ENCODE measurements around the gene SLC16A7. TPM values are rescaled to one million over a fixed set of nuclear protein-coding genes. Genes with fewer than 3 reads are reported as not detected.

Gene SLC16A7
- total RNA-seq (51.1 TPM), polyA plus RNA-seq (8.6 TPM)

GRCh38 chr12:59595883-59596540, at the start of gene SLC16A7:
Gene SLC16A7, plus strand, starts transcription at chr12:59596029. Its CDS starts 108,773 bp downstream, at chr12:59704802.
- H3K4me3 ChIP-seq (ENCODE audit: low read depth, low read length) = peak within 1 kb of the TSS; percentile 49
- H3K4me1 ChIP-seq (ENCODE audit: insufficient read depth) = peaks cover 2% of the 10 kb centered on the region
- no peaks in the 10 kb centered on the region for H3K36me3 ChIP-seq (ENCODE audit: insufficient read depth)
- peak; percentile 77 for DNase-seq (ENCODE audit: extremely low spot score)
- WGBS = under 1% methylated on average over 61 of the region's 61 CpGs
- H3K27ac ChIP-seq (ENCODE audit: low read depth) = peak within 1 kb of the TSS; percentile 90

DNA sequence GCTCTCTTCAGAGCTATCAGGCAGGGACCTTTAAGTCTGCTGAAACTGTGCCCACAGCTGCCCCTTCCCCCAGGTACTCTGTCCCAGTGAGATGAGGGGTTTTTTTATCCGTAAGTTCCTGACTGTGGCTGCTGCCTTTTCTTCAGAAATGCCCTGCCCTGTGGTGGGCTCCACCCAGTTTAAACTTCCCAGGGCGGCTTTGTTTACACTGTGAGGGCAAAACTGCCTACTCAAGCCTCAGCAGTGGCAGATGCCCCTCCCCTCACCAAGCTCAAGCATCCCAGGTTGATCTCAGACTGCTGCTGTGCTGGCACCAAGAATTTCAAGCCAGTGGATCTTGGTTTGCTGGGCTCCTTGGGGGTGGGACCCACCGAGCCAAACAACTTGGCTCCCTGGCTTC, 46.9 kb upstream of the SLC16A7 start:
- DNase-seq (ENCODE audit: extremely low spot score) = no peak
- WGBS = 67% methylated on average over 3 of the region's 3 CpGs

DNA sequence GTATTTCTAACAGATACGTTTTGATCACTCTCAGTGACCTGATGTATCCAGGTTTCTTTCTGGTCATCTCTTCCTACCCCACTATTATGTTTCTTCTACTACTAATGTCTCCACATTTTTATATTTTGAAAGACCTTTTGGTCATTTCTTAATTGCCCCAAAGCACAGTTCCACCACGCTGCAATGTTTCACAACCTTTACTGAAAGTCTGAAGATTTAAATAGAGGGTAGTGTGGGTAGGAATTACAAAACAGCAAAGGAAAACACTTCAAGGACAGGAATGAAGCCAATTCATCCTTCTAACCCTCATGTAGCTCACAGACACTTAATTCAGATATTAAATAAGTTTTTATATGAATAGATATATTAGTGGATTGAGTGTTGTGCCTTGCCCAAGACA, 36.1 kb upstream of the SLC16A7 start:
- 75% methylated on average over 2 of the region's 2 CpGs for WGBS
- no peak for DNase-seq (ENCODE audit: extremely low spot score)
- H3K4me1 ChIP-seq (ENCODE audit: insufficient read depth) = no peaks in the 10 kb centered on the region
- no peak overlapping the region for H3K4me3 ChIP-seq (ENCODE audit: low read depth, low read length)
- no peak overlapping the region for H3K27ac ChIP-seq (ENCODE audit: low read depth)
- H3K36me3 ChIP-seq (ENCODE audit: insufficient read depth) = no peaks in the 10 kb centered on the region

More for the DNA sequence above, 46.9 kb upstream of the SLC16A7 start:
- no peak overlapping the region for H3K27ac ChIP-seq (ENCODE audit: low read depth)
- no peak overlapping the region for H3K4me3 ChIP-seq (ENCODE audit: low read depth, low read length)
- H3K4me1 ChIP-seq (ENCODE audit: insufficient read depth) = no peaks in the 10 kb centered on the region
- H3K36me3 ChIP-seq (ENCODE audit: insufficient read depth) = no peaks in the 10 kb centered on the region

DNA sequence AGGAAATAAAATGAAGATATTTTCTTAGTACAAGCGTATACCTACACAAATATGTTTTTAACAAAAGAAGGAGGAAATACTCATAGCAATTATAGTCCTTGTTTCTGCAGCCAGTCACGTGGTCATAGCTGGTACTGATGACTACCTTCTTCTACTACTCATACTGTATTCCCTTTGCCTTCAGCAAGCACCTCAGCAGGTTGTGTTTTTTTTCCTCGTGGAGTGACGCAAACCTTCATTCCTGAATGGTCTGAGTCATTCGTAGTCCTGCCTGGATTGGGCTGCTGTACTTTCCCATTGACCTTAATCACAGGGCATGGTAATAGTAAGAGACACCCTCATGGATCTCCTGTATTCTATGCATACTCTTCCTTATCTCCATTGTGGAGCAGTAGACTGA, 25.7 kb upstream of the SLC16A7 start:
- no peaks in the 10 kb centered on the region for H3K4me1 ChIP-seq (ENCODE audit: insufficient read depth)
- H3K4me3 ChIP-seq (ENCODE audit: low read depth, low read length) = no peak overlapping the region
- no peak overlapping the region for H3K27ac ChIP-seq (ENCODE audit: low read depth)
- 87% methylated on average over 5 of the region's 5 CpGs for WGBS
- DNase-seq (ENCODE audit: extremely low spot score) = no peak
- H3K36me3 ChIP-seq (ENCODE audit: insufficient read depth) = no peaks in the 10 kb centered on the region

DNA sequence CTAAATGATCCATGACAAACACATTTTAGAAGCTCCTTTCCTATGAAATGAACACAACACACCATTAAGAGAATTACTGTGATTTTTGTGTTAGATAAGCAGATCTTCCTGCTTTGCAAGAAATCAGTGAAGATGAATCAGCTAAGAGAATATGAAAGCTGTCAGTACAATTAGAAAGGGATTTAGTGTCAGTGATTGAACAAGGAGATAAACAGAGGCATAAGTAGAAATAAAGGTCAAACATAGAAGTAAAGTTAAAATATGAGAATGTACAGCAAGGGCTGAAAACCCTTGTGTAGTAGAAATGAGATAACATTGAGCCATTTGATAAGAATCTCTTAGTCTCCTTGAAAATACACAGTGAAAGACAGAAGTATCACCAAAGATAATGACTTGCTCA, 21.4 kb upstream of the SLC16A7 start:
- H3K4me3 ChIP-seq (ENCODE audit: low read depth, low read length) = no peak overlapping the region
- DNase-seq (ENCODE audit: extremely low spot score) = no peak
- H3K36me3 ChIP-seq (ENCODE audit: insufficient read depth) = no peaks in the 10 kb centered on the region
- H3K27ac ChIP-seq (ENCODE audit: low read depth) = no peak overlapping the region
- H3K4me1 ChIP-seq (ENCODE audit: insufficient read depth) = no peaks in the 10 kb centered on the region

DNA sequence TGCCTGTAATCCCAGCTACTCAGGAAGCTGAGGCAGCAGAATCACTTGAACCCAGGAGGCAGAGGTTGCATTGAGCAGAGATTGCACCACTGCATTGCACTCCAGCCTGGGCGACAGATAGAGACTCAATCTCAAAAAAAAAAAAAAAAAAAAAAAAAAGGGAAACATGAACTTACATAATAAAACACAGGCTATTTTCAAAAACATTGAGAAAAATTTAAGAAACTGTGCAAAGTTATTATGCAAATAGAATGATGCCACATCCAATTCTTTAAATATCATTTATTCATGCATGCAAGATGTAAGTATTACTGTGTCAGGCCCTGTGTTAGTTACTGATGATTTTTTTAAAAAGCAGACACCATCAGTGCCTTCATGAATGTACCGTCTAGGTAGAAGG, 20.0 kb upstream of the SLC16A7 start:
- H3K4me3 ChIP-seq (ENCODE audit: low read depth, low read length) = no peak overlapping the region
- no peak for DNase-seq (ENCODE audit: extremely low spot score)
- 97% methylated on average over 2 of the region's 2 CpGs for WGBS

DNA sequence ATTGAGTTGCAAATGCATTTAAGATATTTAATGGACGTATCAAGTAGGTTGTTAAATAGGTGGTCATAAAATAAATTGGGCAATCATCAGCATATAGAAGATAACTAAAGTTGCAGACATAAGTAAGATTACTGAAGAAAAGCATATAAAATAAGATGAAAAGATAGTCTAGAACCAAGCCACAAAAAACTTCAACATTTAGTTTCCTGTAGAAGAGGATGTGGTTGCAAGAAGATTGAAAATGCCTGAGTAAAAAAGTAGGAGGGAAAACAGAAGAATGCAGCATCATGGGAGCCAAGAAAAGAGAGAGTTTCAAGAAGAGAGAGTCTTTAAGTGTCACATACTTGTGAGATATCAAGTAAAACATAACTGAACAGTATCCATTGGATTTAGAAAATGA, 17.6 kb upstream of the SLC16A7 start:
- 81% methylated on average over 1 of the region's 1 CpG for WGBS
- Histone ChIP-seq H3K36me3 (ENCODE audit: insufficient read depth) (no peaks in the 10 kb centered on the region), H3K4me1 (ENCODE audit: insufficient read depth) (no peaks in the 10 kb centered on the region), H3K4me3 (ENCODE audit: low read depth, low read length) (no peak overlapping the region), H3K27ac (ENCODE audit: low read depth) (no peak overlapping the region)
- DNase-seq (ENCODE audit: extremely low spot score) = no peak

More for the DNA sequence above, 20.0 kb upstream of the SLC16A7 start:
- Histone ChIP-seq H3K27ac (ENCODE audit: low read depth) (no peak overlapping the region), H3K4me1 (ENCODE audit: insufficient read depth) (no peaks in the 10 kb centered on the region), H3K36me3 (ENCODE audit: insufficient read depth) (no peaks in the 10 kb centered on the region)

- H3K4me1 ChIP-seq (ENCODE audit: insufficient read depth) = no peaks in the 10 kb centered on the region
- no peaks in the 10 kb centered on the region for H3K36me3 ChIP-seq (ENCODE audit: insufficient read depth)
- 94% methylated on average over 2 of the region's 2 CpGs for WGBS
- no peak overlapping the region for H3K27ac ChIP-seq (ENCODE audit: low read depth)
- no peak for DNase-seq (ENCODE audit: extremely low spot score)
- H3K4me3 ChIP-seq (ENCODE audit: low read depth, low read length) = no peak overlapping the region
These were observed 16.2 kb upstream of the SLC16A7 start for GRCh38 chr12:59579631-59580030.

- Histone ChIP-seq H3K27ac (ENCODE audit: low read depth) (no peak overlapping the region), H3K4me3 (ENCODE audit: low read depth, low read length) (no peak overlapping the region), H3K4me1 (ENCODE audit: insufficient read depth) (no peaks in the 10 kb centered on the region), H3K36me3 (ENCODE audit: insufficient read depth) (no peaks in the 10 kb centered on the region)
- WGBS = 32% methylated on average over 2 of the region's 2 CpGs
- no peak for DNase-seq (ENCODE audit: extremely low spot score)
These were observed 15.8 kb upstream of the SLC16A7 start for GRCh38 chr12:59580050-59580449.

DNA sequence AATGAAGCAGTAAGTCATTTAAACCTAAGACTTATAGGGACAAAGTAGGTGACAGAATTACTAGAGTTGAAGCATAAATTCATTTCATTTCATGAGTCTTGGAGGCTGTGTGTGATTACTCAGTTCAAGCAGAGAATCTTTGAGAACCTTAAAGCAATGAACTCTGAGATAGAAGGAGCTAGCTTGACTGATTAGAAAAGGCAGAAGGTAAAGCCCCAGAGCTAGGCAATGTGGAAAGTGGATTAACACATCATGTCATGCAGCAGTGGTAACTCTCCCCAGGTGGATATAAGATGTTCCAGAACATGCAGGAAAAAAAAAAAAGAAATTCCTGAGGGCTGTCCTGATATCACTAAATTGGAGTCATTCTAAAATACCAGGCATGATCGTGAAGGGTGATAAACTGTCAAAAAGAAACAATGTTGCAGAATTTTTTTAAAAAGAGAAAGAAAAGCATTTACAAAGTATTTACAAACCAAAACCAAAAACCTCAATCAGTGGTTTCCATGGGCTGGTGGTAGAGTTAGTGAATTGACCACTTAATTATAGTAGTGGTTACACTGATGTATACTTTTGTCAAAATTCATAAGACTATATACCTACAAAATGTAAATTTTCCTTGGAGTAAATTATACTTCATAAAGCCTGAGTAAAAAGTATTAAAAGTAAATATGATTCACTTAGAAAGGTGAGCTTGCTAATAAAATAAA, 12.7 kb upstream of the SLC16A7 start:
- DNase-seq (ENCODE audit: extremely low spot score) = no peak
- no peaks in the 10 kb centered on the region for H3K36me3 ChIP-seq (ENCODE audit: insufficient read depth)
- no peak overlapping the region for H3K27ac ChIP-seq (ENCODE audit: low read depth)
- no peak overlapping the region for H3K4me3 ChIP-seq (ENCODE audit: low read depth, low read length)
- 58% methylated on average over 1 of the region's 1 CpG for WGBS
- no peaks in the 10 kb centered on the region for H3K4me1 ChIP-seq (ENCODE audit: insufficient read depth)

GRCh38 chr12:59587710-59588109, 8.1 kb upstream of the SLC16A7 start:
- DNase-seq (ENCODE audit: extremely low spot score) = no peak
- Histone ChIP-seq H3K4me1 (ENCODE audit: insufficient read depth) (no peaks in the 10 kb centered on the region), H3K4me3 (ENCODE audit: low read depth, low read length) (no peak overlapping the region), H3K27ac (ENCODE audit: low read depth) (no peak overlapping the region), H3K36me3 (ENCODE audit: insufficient read depth) (no peaks in the 10 kb centered on the region)
- 65% methylated on average over 1 of the region's 1 CpG for WGBS

GRCh38 chr12:59593761-59594160, 2.1 kb upstream of the SLC16A7 start:
- H3K27ac ChIP-seq (ENCODE audit: low read depth) = no peak overlapping the region
- DNase-seq (ENCODE audit: extremely low spot score) = no peak
- H3K4me3 ChIP-seq (ENCODE audit: low read depth, low read length) = no peak overlapping the region
- no peaks in the 10 kb centered on the region for H3K4me1 ChIP-seq (ENCODE audit: insufficient read depth)
- WGBS = 93% methylated on average over 1 of the region's 1 CpG
- H3K36me3 ChIP-seq (ENCODE audit: insufficient read depth) = no peaks in the 10 kb centered on the region

- H3K4me1 ChIP-seq (ENCODE audit: insufficient read depth) = peaks cover 2% of the 10 kb centered on the region
- 63% methylated on average over 4 of the region's 4 CpGs for WGBS
- H3K4me3 ChIP-seq (ENCODE audit: low read depth, low read length) = peak overlapping the region; percentile 49
- no peak overlapping the region for H3K27ac ChIP-seq (ENCODE audit: low read depth)
- no peaks in the 10 kb centered on the region for H3K36me3 ChIP-seq (ENCODE audit: insufficient read depth)
- no peak for DNase-seq (ENCODE audit: extremely low spot score)
These were observed 807 bp upstream of the SLC16A7 start for GRCh38 chr12:59594943-59595500.

- Histone ChIP-seq H3K36me3 (ENCODE audit: insufficient read depth) (no peaks in the 10 kb centered on the region), H3K4me3 (ENCODE audit: low read depth, low read length) (peak overlapping the region; percentile 49), H3K4me1 (ENCODE audit: insufficient read depth) (peaks cover 2% of the 10 kb centered on the region), H3K27ac (ENCODE audit: low read depth) (peak overlapping the region; percentile 49)
- no peak for DNase-seq (ENCODE audit: extremely low spot score)
- under 1% methylated on average over 5 of the region's 5 CpGs for WGBS
These were observed 305 bp upstream of the SLC16A7 start for GRCh38 chr12:59595565-59595882.

All from urinary bladder (tissue), 4 donors.